GM21515 (cell line): Measurements from ENCODE around the gene GPSM3.
"Not testable (repeated sequence)": the region's sequence is repeated elsewhere in the genome, so short reads cannot be mapped to it uniquely, and the experiment has no call there.

Source experiments
- ATAC-seq: cut with Tn5 transposase; IDR thresholded peaks from one replicate; pipeline ENCODE4 v1.9.1; 2021; ENCODE audit not compliant: unreplicated experiment

The GPSM3 gene

GRCh38 chr6:32192608-32193039 lies at the start of gene GPSM3:
Gene GPSM3 (minus strand): TSS chr6:32192643. CDS start chr6:32192513, 130 bp downstream.
- no peak for ATAC-seq

- no peak for ATAC-seq
Observed at GRCh38 chr6:32240686-32241085, 48.2 kb upstream of the GPSM3 start.

- ATAC-seq, result no peak
Observed at GRCh38 chr6:32239462-32239861, 47.0 kb upstream of the GPSM3 start.

GRCh38 chr6:32234934-32235333 lies 42.5 kb upstream of the GPSM3 start:
- ATAC-seq, result no peak

GRCh38 chr6:32226434-32226833 lies 34.0 kb upstream of the GPSM3 start:
- ATAC-seq, result no peak

GRCh38 chr6:32224696-32225095 lies 32.3 kb upstream of the GPSM3 start:
- ATAC-seq, result no peak

GRCh38 chr6:32223258-32224235 lies 31.1 kb upstream of the GPSM3 start, which contains the start of gene NOTCH4:
Gene NOTCH4 (minus strand): TSS chr6:32224067. CDS start chr6:32223928, 139 bp downstream.
- no peak for ATAC-seq

- ATAC-seq, result no peak
Observed at GRCh38 chr6:32222333-32223230, 30.1 kb upstream of the GPSM3 start.

GRCh38 chr6:32220021-32220420 lies 27.6 kb upstream of the GPSM3 start:
- ATAC-seq, result no peak

GRCh38 chr6:32218167-32218566 lies 25.7 kb upstream of the GPSM3 start:
- ATAC-seq, result no peak

GRCh38 chr6:32216998-32217397 lies 24.6 kb upstream of the GPSM3 start:
- no peak for ATAC-seq

- no peak for ATAC-seq
Observed at GRCh38 chr6:32216285-32216684, 23.8 kb upstream of the GPSM3 start.

GRCh38 chr6:32215617-32216016 lies 23.2 kb upstream of the GPSM3 start:
- no peak for ATAC-seq

GRCh38 chr6:32214126-32214525 lies 21.7 kb upstream of the GPSM3 start:
- ATAC-seq, result no peak

GRCh38 chr6:32213649-32214048 lies 21.2 kb upstream of the GPSM3 start:
- no peak for ATAC-seq

GRCh38 chr6:32212076-32212760 lies 19.8 kb upstream of the GPSM3 start:
- ATAC-seq, result no peak

GRCh38 chr6:32211432-32211831 lies 19.0 kb upstream of the GPSM3 start:
- not testable (repeated sequence) for ATAC-seq

- no peak for ATAC-seq
Observed at GRCh38 chr6:32210191-32210601, 17.8 kb upstream of the GPSM3 start.

GRCh38 chr6:32208996-32209395 lies 16.6 kb upstream of the GPSM3 start:
- no peak for ATAC-seq

GRCh38 chr6:32204268-32204715 lies 11.8 kb upstream of the GPSM3 start:
- ATAC-seq, result no peak
